Lower lobe of right lung (tissue), 2 donors: ENCODE results near the gene HECTD4. TPM values are rescaled to one million over a fixed set of nuclear protein-coding genes. Genes with fewer than 3 reads are reported as not detected.
"Not testable (repeated sequence)": the region's sequence is repeated elsewhere in the genome, so short reads cannot be mapped to it uniquely, and the experiment has no call there.

ENCODE experiments used
- ATAC-seq, 2 donors: fragments of 200-7000 bp; cut with Tn5 transposase; one replicate each; pipeline ENCODE4 v1.9.1; 2020 to 2022; ENCODE audit warnings: mild to moderate bottlenecking in 2 of 2, moderate library complexity in 2 of 2
- DNase-seq: peaks from one replicate; pipeline ENCODE4 v3.0.0-alpha.2; 2020
- H3K27ac ChIP-seq: fragments of 200-600 bp; one replicate; pipeline ENCODE4 v1.8.0; 2022
- H3K27me3 ChIP-seq: fragments of 200-600 bp; one replicate; pipeline ENCODE4 v1.8.0; 2022; ENCODE audit warnings: low read depth
- H3K36me3 ChIP-seq: fragments of 200-600 bp; one replicate; pipeline ENCODE4 v1.8.0; 2022; ENCODE audit warnings: mild to moderate bottlenecking
- H3K4me1 ChIP-seq: fragments of 200-600 bp; one replicate; pipeline ENCODE4 v1.8.0; 2022
- H3K4me3 ChIP-seq: fragments of 200-600 bp; one replicate; pipeline ENCODE4 v1.8.0; 2022; ENCODE audit warnings: mild to moderate bottlenecking
- H3K9me3 ChIP-seq: fragments of 200-600 bp; one replicate; pipeline ENCODE4 v1.8.0; 2022
- intact Hi-C: fragments of 100-400 bp; cut with DNase I; formaldehyde crosslinking; loops from one replicate; pipeline ENCODE4 v1.11.0; 2022
- microRNA-seq: library from miRNA; unstranded; fragments of <30 nt; microRNA quantifications from one replicate; pipeline ENCODE4 v1.2.0, GENCODE V29; 2020; ENCODE audit warnings: borderline number of aligned reads
- total RNA-seq: library from RNA; stranded (reverse); fragmentation: NEBNext Ultra II Directional; extraction: Animal tissue kit (Norgen Biotek cat#: 25700); gene quantifications from one replicate; pipeline ENCODE4 v1.2.1, GENCODE V29; 2021
- TF ChIP-seq, protein P1 (sequence below): fragments of 200-600 bp; IDR thresholded peaks from one replicate; pipeline ENCODE4 v1.8.0; 2022; ENCODE audit warnings: antibody characterized with exemption, mild to moderate bottlenecking
- donor health status: DM: no; HTN: yes; CAD: no; lungs with severe emphysema.

Gene HECTD4
- total RNA-seq, 1 donor from 2014 or later = 54.8 TPM

- H3K4me3 ChIP-seq = no peak overlapping the region
- DNase-seq = peak; percentile 63
- no peaks in the 10 kb centered on the region for H3K27me3 ChIP-seq
- H3K4me1 ChIP-seq = peaks cover 33% of the 10 kb centered on the region
- ATAC-seq = peak in 1 of 2 donors; percentile 3
- H3K27ac ChIP-seq = no peak overlapping the region
- H3K9me3 ChIP-seq = no peaks in the 10 kb centered on the region
- H3K36me3 ChIP-seq = no peaks in the 10 kb centered on the region
- TF ChIP-seq, protein P1, sequence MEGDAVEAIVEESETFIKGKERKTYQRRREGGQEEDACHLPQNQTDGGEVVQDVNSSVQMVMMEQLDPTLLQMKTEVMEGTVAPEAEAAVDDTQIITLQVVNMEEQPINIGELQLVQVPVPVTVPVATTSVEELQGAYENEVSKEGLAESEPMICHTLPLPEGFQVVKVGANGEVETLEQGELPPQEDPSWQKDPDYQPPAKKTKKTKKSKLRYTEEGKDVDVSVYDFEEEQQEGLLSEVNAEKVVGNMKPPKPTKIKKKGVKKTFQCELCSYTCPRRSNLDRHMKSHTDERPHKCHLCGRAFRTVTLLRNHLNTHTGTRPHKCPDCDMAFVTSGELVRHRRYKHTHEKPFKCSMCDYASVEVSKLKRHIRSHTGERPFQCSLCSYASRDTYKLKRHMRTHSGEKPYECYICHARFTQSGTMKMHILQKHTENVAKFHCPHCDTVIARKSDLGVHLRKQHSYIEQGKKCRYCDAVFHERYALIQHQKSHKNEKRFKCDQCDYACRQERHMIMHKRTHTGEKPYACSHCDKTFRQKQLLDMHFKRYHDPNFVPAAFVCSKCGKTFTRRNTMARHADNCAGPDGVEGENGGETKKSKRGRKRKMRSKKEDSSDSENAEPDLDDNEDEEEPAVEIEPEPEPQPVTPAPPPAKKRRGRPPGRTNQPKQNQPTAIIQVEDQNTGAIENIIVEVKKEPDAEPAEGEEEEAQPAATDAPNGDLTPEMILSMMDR = no peak
- intact Hi-C loops = no loop called here
These were observed 270.3 kb downstream of the HECTD4 start for GRCh38 chr12:112111931-112112330.

GRCh38 chr12:112110787-112111662 lies 271.2 kb downstream of the HECTD4 start:
- DNase-seq, ATAC-seq: not testable (repeated sequence)

More at GRCh38 chr12:112110787-112111662, 271.2 kb downstream of the HECTD4 start:
- H3K4me1 ChIP-seq = peaks cover 31% of the 10 kb centered on the region
- H3K4me3 ChIP-seq, H3K9me3 ChIP-seq, intact Hi-C loops, H3K27ac ChIP-seq, H3K27me3 ChIP-seq, H3K36me3 ChIP-seq: not testable (repeated sequence)

Small RNA genes lying within 50 kb of the gene (microRNA-seq; reads per million reads assigned to microRNA genes)
- not detected for gene MIR6861

Other genes starting within 250 kb of the HECTD4 start
- gene RPL6, start 27.2 kb upstream of the HECTD4 start, total RNA-seq = 896 TPM
- gene PTPN11, start 36.5 kb upstream of the HECTD4 start, total RNA-seq = 87.5 TPM